DMS153 (cell line): ENCODE results near the gene SLX1A.
A peak's percentile ranks its signal among the peaks of the same experiment; 100 is the strongest.
"Not testable (repeated sequence)": the region's sequence is repeated elsewhere in the genome, so short reads cannot be mapped to it uniquely, and the experiment has no call there.

Experiments used
- DNase-seq: peaks from one replicate; lab custom pipeline; 2025; lab: John Stamatoyannopoulos, UW

Gene SLX1A

GRCh38 chr16:30193615-30194014 lies at the start of gene SLX1A, which contains the start of gene BOLA2B:
TSS of gene SLX1A (plus strand) at chr16:30193875. CDS start at chr16:30194085, 210 bp downstream.
TSS of gene BOLA2B (minus strand) at chr16:30193666. CDS start at chr16:30193595, 71 bp downstream.
- not testable (repeated sequence) for DNase-seq

- DNase-seq, result no peak
Observed at GRCh38 chr16:30144017-30144416, 49.7 kb upstream of the SLX1A start.

GRCh38 chr16:30144917-30145316 lies 48.8 kb upstream of the SLX1A start:
- DNase-seq, result no peak

- DNase-seq, result no peak
Observed at GRCh38 chr16:30145657-30146056, 48.0 kb upstream of the SLX1A start.

DNA sequence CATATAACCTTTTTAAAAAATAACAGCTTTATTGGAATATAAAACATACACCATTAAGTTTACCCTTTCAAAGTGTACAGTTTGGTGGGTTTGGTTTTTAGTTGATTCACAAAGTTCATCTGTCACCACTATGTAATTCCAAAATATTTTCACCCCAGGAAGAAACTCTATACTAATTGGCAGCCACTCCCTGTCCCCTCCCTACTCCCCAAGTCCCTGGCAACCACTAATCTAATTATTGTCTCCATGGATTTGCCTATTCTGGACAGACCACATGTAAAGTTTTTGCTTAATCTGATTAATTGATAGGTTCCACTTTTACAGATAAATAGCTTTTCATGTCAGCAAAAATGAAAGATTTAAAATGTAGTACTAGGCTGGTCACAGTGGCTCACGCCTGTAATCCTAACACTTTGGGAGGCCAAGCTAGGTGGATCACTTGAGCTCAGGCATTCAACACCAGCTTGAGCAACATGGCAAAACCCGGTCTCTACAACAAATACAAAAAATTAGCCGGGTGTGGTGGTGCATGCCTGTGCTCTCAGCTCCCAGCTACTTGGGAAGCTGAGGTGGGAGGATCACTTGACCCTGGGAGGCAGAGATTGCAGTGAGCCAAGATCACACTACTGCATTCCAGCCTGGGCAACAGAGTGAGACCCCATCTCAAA lies 45.7 kb upstream of the SLX1A start:
- no peak for DNase-seq

DNA sequence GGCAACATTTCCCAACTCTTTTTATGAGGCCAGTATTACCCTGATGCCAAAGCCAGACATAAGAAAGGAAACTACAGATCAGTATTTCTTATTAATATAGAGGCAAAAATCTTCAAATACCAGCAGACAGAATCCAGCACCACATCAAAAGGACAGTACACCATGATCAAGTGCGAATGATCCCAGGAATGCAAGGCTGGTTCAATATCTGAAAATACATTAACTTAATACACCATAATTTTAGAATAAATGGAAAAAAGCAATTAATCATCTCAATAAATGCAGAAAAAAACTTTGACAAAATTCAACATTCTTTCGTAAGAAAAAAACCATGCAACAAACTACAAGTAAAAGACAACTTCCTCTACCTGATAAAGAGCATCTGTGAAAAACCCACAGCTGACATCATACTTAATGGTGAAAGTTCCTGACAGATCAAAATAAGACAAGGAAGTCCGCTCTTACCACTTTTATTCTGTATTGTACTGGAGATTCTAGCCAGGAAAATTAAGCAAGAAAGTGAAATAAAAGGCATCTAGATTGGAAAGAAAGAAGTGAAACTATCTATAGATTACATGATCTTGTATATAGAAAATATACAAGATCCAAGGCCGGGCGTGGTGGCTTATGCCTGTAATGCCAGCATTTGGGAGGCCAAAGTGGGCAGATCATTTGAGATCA lies 44.3 kb upstream of the SLX1A start:
- DNase-seq, result no peak

DNA sequence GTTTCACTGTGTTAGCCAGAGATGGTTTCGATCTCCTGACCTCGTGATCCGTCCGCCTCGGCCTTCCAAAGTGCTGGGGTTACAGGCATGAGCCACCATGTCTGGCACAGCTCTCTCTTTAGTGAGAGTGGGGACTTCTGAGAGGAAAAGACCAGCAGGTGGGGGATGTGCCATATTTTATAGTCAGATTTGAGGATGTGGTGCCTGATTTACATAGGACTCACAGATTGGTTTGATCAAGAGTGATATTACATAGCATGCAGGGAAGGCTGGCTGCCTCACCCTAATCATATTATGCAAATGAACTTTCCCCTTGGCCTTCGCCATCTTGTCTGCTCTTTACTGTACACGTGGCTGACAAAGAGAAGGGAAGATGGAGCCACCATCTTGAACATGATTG lies 42.6 kb upstream of the SLX1A start:
- no peak for DNase-seq

DNA sequence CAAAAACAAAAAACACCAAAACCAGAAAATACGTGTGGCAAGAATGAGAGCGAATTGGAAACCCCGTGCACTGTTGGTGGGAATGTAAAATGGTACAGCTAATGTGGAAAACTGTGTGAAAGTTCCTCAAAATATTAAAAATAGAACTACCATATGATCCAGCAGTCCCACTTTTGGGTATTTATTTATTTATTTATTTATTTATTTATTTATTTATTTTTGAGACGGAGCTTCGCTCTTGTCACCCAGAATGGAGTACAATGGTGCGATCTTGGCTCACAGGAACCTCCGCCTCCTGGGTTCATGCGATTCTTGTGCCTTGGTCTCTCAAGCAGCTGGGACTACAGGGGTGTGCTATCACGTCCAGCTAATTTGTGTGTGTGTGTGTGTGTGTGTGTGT lies 41.2 kb upstream of the SLX1A start:
- no peak for DNase-seq

GRCh38 chr16:30155188-30155587 lies 38.5 kb upstream of the SLX1A start:
- DNase-seq, result no peak

DNA sequence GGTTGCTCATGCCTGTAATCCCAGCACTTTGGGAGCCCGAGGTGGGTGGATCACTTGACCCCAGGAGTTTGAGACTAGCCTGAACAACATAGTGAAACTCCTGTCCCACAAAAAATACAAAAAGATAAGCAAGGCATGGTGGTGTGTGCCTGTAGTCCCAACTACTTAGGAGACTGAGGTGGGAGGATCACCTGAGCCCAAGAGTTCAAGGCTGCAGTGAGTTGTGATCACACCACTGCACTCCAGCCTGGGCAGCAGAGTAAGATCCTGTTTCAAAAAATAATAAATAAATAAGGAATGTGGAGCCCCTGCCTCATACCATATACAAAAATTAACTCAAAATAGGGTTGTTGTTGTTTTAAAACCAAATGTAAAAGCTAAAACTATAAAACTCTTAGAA lies 36.5 kb upstream of the SLX1A start:
- DNase-seq, result no peak

DNA sequence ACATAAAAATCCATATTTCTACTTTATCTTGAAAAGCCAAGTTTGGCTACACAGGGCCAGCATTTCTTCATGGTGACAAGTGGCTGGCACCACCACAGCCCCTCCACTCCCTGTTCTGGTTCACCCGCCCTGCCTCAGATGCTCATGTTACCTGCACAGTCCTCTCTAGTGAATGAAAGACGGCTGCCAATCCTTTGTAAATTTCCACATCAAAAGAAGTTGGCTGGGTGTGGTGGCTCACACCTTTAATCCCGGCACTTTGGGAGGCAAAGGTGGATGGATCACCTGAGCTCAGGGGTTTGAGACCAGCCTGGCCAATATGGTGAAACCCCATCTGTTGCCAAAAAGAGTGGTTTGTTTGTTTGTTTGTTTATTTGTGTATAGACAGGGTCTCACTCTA lies 30.1 kb upstream of the SLX1A start:
- DNase-seq, result no peak

DNA sequence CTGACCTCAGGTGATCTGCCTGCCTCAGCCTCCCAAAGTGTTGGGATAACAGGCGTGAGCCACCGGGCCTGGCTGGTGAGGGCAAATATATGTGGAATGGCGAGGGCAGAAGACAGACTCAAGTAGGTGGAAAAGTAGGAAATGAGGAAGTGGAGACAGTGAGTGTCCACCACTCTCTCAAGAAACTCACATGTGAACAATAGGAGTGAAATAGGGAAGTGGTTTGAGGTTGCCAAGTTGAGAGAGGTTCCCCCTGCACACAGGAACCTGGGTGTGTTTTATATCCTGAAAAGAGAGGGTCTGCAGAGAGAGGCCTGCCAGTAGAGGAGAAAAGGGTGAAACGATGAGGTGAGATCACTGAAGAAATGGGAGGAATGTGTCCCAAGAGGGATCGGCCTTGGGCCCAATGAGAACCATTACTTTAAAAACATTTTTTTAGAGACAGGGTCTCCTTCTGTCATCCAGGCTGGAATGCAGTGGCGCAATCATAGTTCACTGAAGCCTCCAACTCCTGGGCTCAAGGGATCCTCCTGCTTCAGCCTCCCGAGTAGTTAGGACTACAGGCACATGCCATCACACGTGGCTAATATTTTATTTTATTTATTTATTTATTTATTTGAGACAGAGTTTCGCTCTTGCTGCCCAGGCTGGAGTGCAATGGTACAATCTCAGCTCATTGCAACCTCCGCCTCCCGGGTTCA lies 27.3 kb upstream of the SLX1A start:
- no peak for DNase-seq

GRCh38 chr16:30168746-30169145 lies 24.9 kb upstream of the SLX1A start:
- DNase-seq, result not testable (repeated sequence)

DNA sequence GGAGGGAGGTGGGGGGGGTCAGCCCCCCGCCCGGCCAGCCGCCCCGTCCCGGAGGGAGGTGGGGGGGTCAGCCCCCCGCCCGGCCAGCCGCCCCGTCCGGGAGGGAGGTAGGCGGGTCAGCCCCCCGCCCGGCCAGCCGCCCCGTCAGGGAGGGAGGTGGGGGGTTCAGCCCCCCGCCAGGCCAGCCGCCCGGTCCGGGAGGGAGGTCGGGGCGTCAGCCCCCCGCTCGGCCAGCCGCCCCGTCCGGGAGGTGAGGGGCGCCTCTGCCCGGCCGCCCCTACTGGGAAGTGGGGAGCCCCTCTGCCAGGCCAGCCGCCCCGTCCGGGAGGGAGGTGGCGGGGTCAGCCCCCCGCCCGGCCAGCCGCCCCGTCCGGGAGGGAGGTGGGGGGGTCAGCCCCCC lies 24.3 kb upstream of the SLX1A start:
- not testable (repeated sequence) for DNase-seq

DNA sequence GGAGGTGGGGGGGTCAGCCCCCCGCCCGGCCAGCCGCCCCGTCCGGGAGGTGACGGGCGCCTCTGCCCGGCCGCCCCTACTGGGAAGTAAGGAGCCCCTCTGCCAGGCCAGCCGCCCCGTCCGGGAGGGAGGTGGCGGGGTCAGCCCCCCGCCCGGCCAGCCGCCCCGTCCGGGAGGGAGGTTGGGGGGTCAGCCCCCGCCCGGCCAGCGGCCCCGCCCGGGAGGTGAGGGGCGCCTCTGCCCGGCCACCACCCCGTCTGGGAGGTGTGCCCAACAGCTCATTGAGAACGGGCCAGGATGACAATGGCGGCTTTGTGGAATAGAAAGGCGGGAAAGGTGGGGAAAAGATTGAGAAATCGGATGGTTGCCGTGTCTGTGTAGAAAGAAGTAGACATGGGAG lies 23.5 kb upstream of the SLX1A start:
- DNase-seq, result not testable (repeated sequence)

DNA sequence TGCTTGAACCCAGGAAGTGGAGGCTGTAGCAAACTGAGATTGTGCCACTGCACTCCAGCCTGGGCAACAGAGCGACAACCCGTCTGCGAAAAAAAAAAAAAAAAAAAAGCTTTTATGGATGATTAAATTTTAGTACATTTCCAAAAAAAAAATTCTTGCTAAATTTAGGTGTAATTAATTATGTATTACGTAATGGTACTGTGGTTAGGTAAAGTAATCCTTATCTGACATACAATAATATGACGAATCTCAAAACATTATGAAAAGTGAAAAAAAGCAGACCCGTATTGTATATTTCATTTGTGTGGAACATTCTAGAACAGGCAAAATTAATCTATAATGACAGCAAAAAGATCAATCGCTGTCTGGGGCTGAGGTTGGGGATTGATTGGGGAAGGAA lies 20.6 kb upstream of the SLX1A start:
- no peak for DNase-seq

GRCh38 chr16:30176876-30177275 lies 16.8 kb upstream of the SLX1A start:
- not testable (repeated sequence) for DNase-seq

GRCh38 chr16:30179195-30179594 lies 14.5 kb upstream of the SLX1A start:
- no peak for DNase-seq

GRCh38 chr16:30179931-30180330 lies 13.7 kb upstream of the SLX1A start:
- DNase-seq, result no peak

DNA sequence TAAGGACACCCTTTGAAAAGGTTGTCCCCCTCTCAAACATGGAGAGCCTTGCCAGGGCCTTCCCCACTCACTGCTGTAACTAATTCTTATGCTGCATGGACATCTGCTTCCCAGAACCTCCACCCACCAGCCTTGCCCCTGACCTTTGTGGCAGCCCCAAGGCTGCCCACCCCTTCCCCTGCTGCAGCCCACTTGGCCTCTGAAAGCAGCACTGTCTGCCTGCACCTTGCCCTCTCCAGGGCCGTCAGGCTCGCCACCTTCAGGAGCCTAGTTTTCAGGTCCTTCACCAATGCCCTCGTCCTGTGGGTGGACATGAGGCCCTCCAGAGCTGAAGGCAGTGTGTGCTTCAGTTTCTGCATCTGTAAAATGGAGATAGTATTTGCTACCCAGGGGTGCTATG lies 12.9 kb upstream of the SLX1A start:
- DNase-seq, result no peak

DNA sequence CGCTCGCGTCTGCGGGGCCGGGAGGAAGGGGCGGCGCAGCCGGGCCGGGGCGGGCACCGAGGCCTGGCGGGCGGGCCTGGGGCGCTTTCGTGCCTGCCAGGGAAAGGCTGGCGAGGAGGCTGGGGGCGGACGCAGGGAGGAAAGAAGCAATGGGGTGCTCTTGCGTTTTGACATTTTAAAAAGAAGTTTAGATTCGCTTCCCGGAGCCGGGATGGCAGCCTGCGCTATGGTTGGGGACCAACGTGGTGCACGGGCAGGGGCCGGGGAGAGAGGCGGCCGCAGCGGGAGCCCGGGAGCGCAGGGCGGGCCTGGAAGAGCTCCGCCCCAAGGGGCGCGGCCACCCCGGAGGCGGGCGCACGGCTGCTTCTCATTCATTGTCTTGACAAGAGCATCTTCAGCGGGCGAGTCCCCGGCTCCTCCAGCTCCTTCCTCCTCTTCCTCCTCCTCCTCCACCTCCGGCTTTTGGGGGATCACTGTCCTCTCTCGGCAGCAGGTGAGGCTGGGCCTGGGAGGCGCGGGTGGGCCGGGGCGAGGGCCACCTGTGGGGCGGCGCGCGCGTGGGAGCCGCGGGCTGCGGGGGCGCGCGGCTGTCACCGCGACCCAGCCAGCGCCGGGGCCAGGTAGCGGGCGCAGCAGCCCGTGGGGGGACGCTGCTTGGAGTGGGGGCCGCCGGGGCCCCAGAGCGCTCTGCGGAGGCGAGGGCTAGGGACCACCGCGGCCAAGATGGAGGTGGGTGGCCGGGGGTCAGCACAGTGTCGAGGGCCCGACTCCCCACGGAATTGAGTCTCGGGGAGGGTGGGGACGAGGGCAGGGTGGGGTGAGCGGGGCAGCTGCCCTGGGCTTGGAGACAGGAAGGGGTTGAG lies 10.2 kb upstream of the SLX1A start, which contains the start of gene CORO1A:
Gene CORO1A, plus strand, starts transcription at position 370 of the 863 bp plus-strand sequence. CDS start 1,608 bp downstream, outside the sequence.
- DNase-seq, result peak; percentile 60
